MM.1S (cell line): Measurements from ENCODE around the gene PRSS21.

Source experiments
- DNase-seq: peaks from one replicate; pipeline ENCODE4 v3.0.0-alpha.2; 2015
- H2AFZ ChIP-seq: fragments of 300-600 bp; sonication (generic); 2 replicates; pipeline ENCODE4 v1.6.0; 2016; ENCODE audit warnings: antibody characterized with exemption, low read length
- H3F3A ChIP-seq: fragments of 300-600 bp; sonication (generic); 2 replicates; pipeline ENCODE4 v1.6.1; 2016; ENCODE audit warnings: mild to moderate bottlenecking, antibody characterized with exemption, low read length, moderate library complexity, mixed read lengths; ENCODE audit not compliant: insufficient read depth
- H3K27ac ChIP-seq: fragments of 300-600 bp; sonication (generic); 2 replicates; pipeline ENCODE4 v1.5.1; 2016; ENCODE audit warnings: mild to moderate bottlenecking, low read length
- H3K27me3 ChIP-seq: fragments of 300-600 bp; sonication (generic); replicated peaks from 2 replicates; pipeline ENCODE4 v1.6.0; 2016; ENCODE audit warnings: low read length; ENCODE audit not compliant: insufficient read depth
- H3K36me3 ChIP-seq: fragments of 300-600 bp; sonication (generic); replicated peaks from 2 replicates; pipeline ENCODE4 v1.6.1; 2016; ENCODE audit warnings: mild to moderate bottlenecking, low read length, mixed read lengths; ENCODE audit not compliant: insufficient read depth
- H3K4me1 ChIP-seq: fragments of 300-600 bp; sonication (generic); 2 replicates; pipeline ENCODE4 v1.6.1; 2016; ENCODE audit warnings: low read length, mixed read lengths
- H3K4me2 ChIP-seq: fragments of 300-600 bp; sonication (generic); 2 replicates; pipeline ENCODE4 v1.6.0; 2016; ENCODE audit warnings: low read depth, low read length
- H3K4me3 ChIP-seq: fragments of 300-600 bp; sonication (generic); 2 replicates; pipeline ENCODE4 v1.5.1; 2016; ENCODE audit warnings: low read length, mixed read lengths
- H3K79me2 ChIP-seq: fragments of 300-600 bp; sonication (generic); 2 replicates; pipeline ENCODE4 v1.6.1; 2016; ENCODE audit warnings: mixed run types, low read length, mixed read lengths
- H3K9ac ChIP-seq: fragments of 300-600 bp; sonication (generic); 2 replicates; pipeline ENCODE4 v1.6.1; 2016; ENCODE audit warnings: low read length, mixed read lengths
- H3K9me2 ChIP-seq: fragments of 300-600 bp; sonication (generic); replicated peaks from 2 replicates; pipeline ENCODE4 v1.6.1; 2016; ENCODE audit warnings: mild to moderate bottlenecking, low read length, mixed read lengths; ENCODE audit not compliant: insufficient read depth
- H3K9me3 ChIP-seq: fragments of 300-600 bp; sonication (generic); replicated peaks from 2 replicates; pipeline ENCODE4 v1.6.1; 2016; ENCODE audit warnings: mild to moderate bottlenecking, low read length, mixed read lengths; ENCODE audit not compliant: insufficient read depth
- H4K20me1 ChIP-seq: fragments of 300-600 bp; sonication (generic); 2 replicates; pipeline ENCODE4 v1.6.1; 2016; ENCODE audit warnings: mild to moderate bottlenecking, low read length, moderate library complexity, mixed read lengths; ENCODE audit not compliant: insufficient read depth
- EZH2 ChIP-seq: fragments of 300-600 bp; sonication (generic); optimal IDR thresholded peaks from 2 replicates; pipeline ENCODE3; 2017; ENCODE audit warnings: low read depth, mild to moderate bottlenecking, antibody characterized with exemption, low read length, mixed read lengths
- EZH2phosphoT487 ChIP-seq: fragments of 300-600 bp; sonication (generic); IDR thresholded peaks from 2 replicates; pipeline ENCODE4 v1.6.1; 2018; ENCODE audit warnings: antibody characterized with exemption, low read length
- TF ChIP-seq, protein P1 (sequence below): fragments of 300-600 bp; sonication (generic); IDR thresholded peaks from 2 replicates; pipeline ENCODE4 v1.5.1; 2016; ENCODE audit warnings: antibody characterized with exemption, low read length, mixed read lengths

PRSS21 gene

DNA sequence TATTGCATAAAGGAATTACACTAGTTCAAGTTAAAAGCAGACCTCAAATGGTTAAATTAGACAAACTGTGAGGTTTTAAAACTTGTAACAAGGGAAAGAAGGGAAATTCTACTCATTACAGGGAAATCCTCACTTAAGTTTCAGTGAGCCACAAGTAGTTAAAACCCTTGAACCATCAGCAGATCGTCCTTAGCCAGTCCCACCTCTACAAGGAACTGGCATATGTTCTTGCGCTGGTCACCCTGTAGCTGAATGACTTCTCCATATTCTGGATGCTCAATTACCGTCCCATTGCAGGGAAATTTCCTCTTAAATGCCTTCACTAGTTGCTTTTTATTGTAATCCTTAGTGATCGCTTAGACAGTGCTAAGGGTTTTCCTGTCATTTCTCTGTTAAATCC lies 5.5 kb downstream of the PRSS21 start:
- Histone ChIP-seq H3K4me2 (no peak overlapping the region), H3K9me2 (no peaks in the 10 kb centered on the region), H3K4me1 (no peaks in the 10 kb centered on the region), H3K9ac (no peak overlapping the region), H3K4me3 (no peak overlapping the region), H3K9me3 (no peaks in the 10 kb centered on the region), H4K20me1 (no peaks in the 10 kb centered on the region), H3K79me2 (no peaks in the 10 kb centered on the region), H3F3A (no peaks in the 10 kb centered on the region), H3K36me3 (no peaks in the 10 kb centered on the region), H3K27ac (no peak overlapping the region), H2AFZ (no peak overlapping the region), H3K27me3 (peaks cover 99% of the 10 kb centered on the region)
- no peak for TF ChIP-seq EZH2
- no peak for TF ChIP-seq EZH2phosphoT487
- TF ChIP-seq, protein P1, sequence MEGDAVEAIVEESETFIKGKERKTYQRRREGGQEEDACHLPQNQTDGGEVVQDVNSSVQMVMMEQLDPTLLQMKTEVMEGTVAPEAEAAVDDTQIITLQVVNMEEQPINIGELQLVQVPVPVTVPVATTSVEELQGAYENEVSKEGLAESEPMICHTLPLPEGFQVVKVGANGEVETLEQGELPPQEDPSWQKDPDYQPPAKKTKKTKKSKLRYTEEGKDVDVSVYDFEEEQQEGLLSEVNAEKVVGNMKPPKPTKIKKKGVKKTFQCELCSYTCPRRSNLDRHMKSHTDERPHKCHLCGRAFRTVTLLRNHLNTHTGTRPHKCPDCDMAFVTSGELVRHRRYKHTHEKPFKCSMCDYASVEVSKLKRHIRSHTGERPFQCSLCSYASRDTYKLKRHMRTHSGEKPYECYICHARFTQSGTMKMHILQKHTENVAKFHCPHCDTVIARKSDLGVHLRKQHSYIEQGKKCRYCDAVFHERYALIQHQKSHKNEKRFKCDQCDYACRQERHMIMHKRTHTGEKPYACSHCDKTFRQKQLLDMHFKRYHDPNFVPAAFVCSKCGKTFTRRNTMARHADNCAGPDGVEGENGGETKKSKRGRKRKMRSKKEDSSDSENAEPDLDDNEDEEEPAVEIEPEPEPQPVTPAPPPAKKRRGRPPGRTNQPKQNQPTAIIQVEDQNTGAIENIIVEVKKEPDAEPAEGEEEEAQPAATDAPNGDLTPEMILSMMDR: no peak
- no peak for DNase-seq

- no peak overlapping the region for H3K27ac ChIP-seq
- H4K20me1 ChIP-seq: no peaks in the 10 kb centered on the region
- H3K4me3 ChIP-seq: no peak overlapping the region
- TF ChIP-seq, protein P1: no peak
- TF ChIP-seq EZH2 (no peak), EZH2phosphoT487 (no peak)
- no peak overlapping the region for H2AFZ ChIP-seq
- no peaks in the 10 kb centered on the region for H3K36me3 ChIP-seq
- no peak for DNase-seq
- H3K9me2 ChIP-seq: no peaks in the 10 kb centered on the region
- H3F3A ChIP-seq: no peaks in the 10 kb centered on the region
- no peaks in the 10 kb centered on the region for H3K4me1 ChIP-seq
- no peak overlapping the region for H3K9ac ChIP-seq
- no peaks in the 10 kb centered on the region for H3K79me2 ChIP-seq
- no peaks in the 10 kb centered on the region for H3K9me3 ChIP-seq
- H3K4me2 ChIP-seq: no peak overlapping the region
- peaks cover 99% of the 10 kb centered on the region for H3K27me3 ChIP-seq
Observed at GRCh38 chr16:2824626-2825025, 7.6 kb downstream of the PRSS21 start.

GRCh38 chr16:2825049-2825742 lies 8.2 kb downstream of the PRSS21 start:
- H3K9ac ChIP-seq: no peak overlapping the region
- no peak overlapping the region for H2AFZ ChIP-seq
- no peaks in the 10 kb centered on the region for H3K36me3 ChIP-seq
- no peak overlapping the region for H3K4me2 ChIP-seq
- no peaks in the 10 kb centered on the region for H3K9me3 ChIP-seq
- H3K79me2 ChIP-seq: no peaks in the 10 kb centered on the region
- H3F3A ChIP-seq: no peaks in the 10 kb centered on the region
- H3K4me3 ChIP-seq: no peak overlapping the region
- no peaks in the 10 kb centered on the region for H3K9me2 ChIP-seq
- no peaks in the 10 kb centered on the region for H3K4me1 ChIP-seq
- peaks cover 99% of the 10 kb centered on the region for H3K27me3 ChIP-seq
- H4K20me1 ChIP-seq: no peaks in the 10 kb centered on the region
- H3K27ac ChIP-seq: no peak overlapping the region
- no peak for DNase-seq
- no peak for TF ChIP-seq EZH2
- TF ChIP-seq EZH2phosphoT487: no peak
- TF ChIP-seq, protein P1: no peak
